Testis (tissue), 3 donors: ENCODE data around the gene RAB3B. TPM values are rescaled to one million over a fixed set of nuclear protein-coding genes. Genes with fewer than 3 reads are reported as not detected.

Experiments
- DNase-seq: peaks from one replicate; pipeline ENCODE4 v3.0.0-alpha.2; 2019
- H3K27ac ChIP-seq, 2 donors: fragments of 200-600 bp; sonication (generic); one replicate each; pipeline ENCODE4 v1.5.1; 2019
- H3K27me3 ChIP-seq: fragments of 200-600 bp; sonication (generic); one replicate; pipeline ENCODE4 v1.5.1; 2019
- H3K36me3 ChIP-seq: fragments of 200-600 bp; sonication (generic); one replicate; pipeline ENCODE4 v1.5.1; 2017; ENCODE audit warnings: low read depth; ENCODE audit errors: missing control alignments
- H3K4me1 ChIP-seq: fragments of 200-600 bp; sonication (generic); one replicate; pipeline ENCODE4 v1.5.1; 2019
- H3K4me3 ChIP-seq, 2 donors: fragments of 200-600 bp; sonication (generic); one replicate each; pipeline ENCODE4 v1.5.1; 2017 to 2019
- H3K9me3 ChIP-seq: fragments of 200-600 bp; sonication (generic); one replicate; pipeline ENCODE4 v1.5.1; 2017
- CTCF ChIP-seq, 3 experiments: fragments of 450-650 bp in 2 of 3; fragments of 200-600 bp in 1 of 3; sonication (generic) in 1 of 3; IDR thresholded peaks; one replicate each; pipeline ENCODE4 v1.5.1; 2016 to 2019; ENCODE audit warnings: antibody characterized with exemption in 3 of 3, mild to moderate bottlenecking in 2 of 3, moderate library complexity in 1 of 3
- POLR2A ChIP-seq: fragments of 450-650 bp; IDR thresholded peaks from one replicate; pipeline ENCODE4 v1.6.1; 2017; ENCODE audit warnings: antibody characterized with exemption, mild to moderate bottlenecking, moderate library complexity
- WGBS, 2 donors: methylation state at CpG; one replicate each; pipeline ENCODE4 v1.1.5; 2018; 5-methylcytosine and 5-hydroxymethylcytosine counted together
- intact Hi-C: fragments of 100-400 bp; cut with DNase I; formaldehyde crosslinking; loops from one replicate; pipeline ENCODE4 v1.15.1; 2023; ENCODE audit warnings: low total_unique reads
- polyA plus RNA-seq: library from polyadenylated mRNA; stranded (reverse); fragments of 350-450 nt; fragmentation: Illumina TruSeq; extraction: RNeasy Lipid Tissue Mini Kit (QIAGEN cat#74804); gene quantifications from one replicate; pipeline ENCODE4 v1.2.3, GENCODE V29; 2014; ENCODE audit warnings: low read depth, low replicate concordance; ENCODE audit not compliant: insufficient read depth
- total RNA-seq, 2 donors: library from RNA; depleted of rRNA; stranded (reverse); fragments of >200 nt; gene quantifications; one replicate each; pipeline ENCODE4 v1.2.3, GENCODE V29; 2016

Gene RAB3B
- total and polyA plus RNA-seq, 3 donors from 2014 or later = 0.50 to 1.4 (median 1.4) TPM

GRCh38 chr1:51989582-51990477, 670 bp downstream of the RAB3B start:
- Histone ChIP-seq H3K4me3 (peak overlapping the region; percentile 47 to 63), H3K9me3 (no peaks in the 10 kb centered on the region), H3K27me3 (no peaks in the 10 kb centered on the region), H3K36me3 (no peaks in the 10 kb centered on the region), H3K27ac (no peak overlapping the region), H3K4me1 (no peaks in the 10 kb centered on the region)
- DNase-seq = no peak
- WGBS, 2 donors = 13 to 16% methylated on average over 27 to 32 of the region's 47 CpGs
- intact Hi-C loops = no loop called here
- TF ChIP-seq POLR2A = no peak
- TF ChIP-seq CTCF (IDR thresholded peaks at IDR 0.05) = no peak

- Histone ChIP-seq H3K27ac (no peak overlapping the region), H3K4me3 (no peak overlapping the region), H3K9me3 (no peaks in the 10 kb centered on the region), H3K27me3 (no peaks in the 10 kb centered on the region), H3K36me3 (no peaks in the 10 kb centered on the region), H3K4me1 (no peaks in the 10 kb centered on the region)
- intact Hi-C loops = no loop called here
- TF ChIP-seq CTCF (IDR thresholded peaks at IDR 0.05) (no peak), POLR2A (no peak)
- DNase-seq = no peak
Measured at GRCh38 chr1:51988254-51988653, 2.2 kb downstream of the RAB3B start.

GRCh38 chr1:51986718-51987117, 3.8 kb downstream of the RAB3B start:
- intact Hi-C loops = no loop called here
- TF ChIP-seq CTCF (IDR thresholded peaks at IDR 0.05) = no peak
- TF ChIP-seq POLR2A = no peak
- 80 to 84% methylated on average over 4 of the region's 4 CpGs for WGBS, 2 donors

GRCh38 chr1:51982161-51982560, 8.3 kb downstream of the RAB3B start:
- no peaks in the 10 kb centered on the region for H3K27me3 ChIP-seq
- no peak overlapping the region for H3K27ac ChIP-seq
- no peaks in the 10 kb centered on the region for H3K36me3 ChIP-seq
- DNase-seq = no peak
- 88 to 95% methylated on average over 3 of the region's 3 CpGs for WGBS, 2 donors
- no peaks in the 10 kb centered on the region for H3K9me3 ChIP-seq
- no peak for TF ChIP-seq POLR2A
- TF ChIP-seq CTCF (IDR thresholded peaks at IDR 0.05) = no peak
- intact Hi-C loops = no loop called here
- H3K4me3 ChIP-seq = no peak overlapping the region
- H3K4me1 ChIP-seq = no peaks in the 10 kb centered on the region

More at GRCh38 chr1:51986718-51987117, 3.8 kb downstream of the RAB3B start:
- Histone ChIP-seq H3K27ac (no peak overlapping the region), H3K36me3 (no peaks in the 10 kb centered on the region), H3K4me3 (no peak overlapping the region), H3K9me3 (no peaks in the 10 kb centered on the region), H3K27me3 (no peaks in the 10 kb centered on the region), H3K4me1 (no peaks in the 10 kb centered on the region)
- no peak for DNase-seq

- intact Hi-C loops = no loop called here
- 77 to 93% methylated on average over 1 of the region's 1 CpG for WGBS, 2 donors
Measured at GRCh38 chr1:51981555-51981954, 8.9 kb downstream of the RAB3B start.

More at GRCh38 chr1:51981555-51981954, 8.9 kb downstream of the RAB3B start:
- Histone ChIP-seq H3K27me3 (no peaks in the 10 kb centered on the region), H3K4me1 (no peaks in the 10 kb centered on the region), H3K36me3 (no peaks in the 10 kb centered on the region), H3K9me3 (no peaks in the 10 kb centered on the region), H3K27ac (no peak overlapping the region), H3K4me3 (no peak overlapping the region)
- DNase-seq = no peak
- TF ChIP-seq CTCF (IDR thresholded peaks at IDR 0.05) (no peak), POLR2A (no peak)
